ENCODE data around the gene HS6ST2. TPM values are rescaled to one million over a fixed set of nuclear protein-coding genes. Genes with fewer than 3 reads are reported as not detected.

HS6ST2 gene
- total RNA-seq, 1 donor: under 0.01 TPM

- no peak overlapping the region for H3K4me3 ChIP-seq (ENCODE audit: low read depth, low read length)
- DNase-seq (ENCODE audit: low read depth): no peak
- no peak for TF ChIP-seq CTCF (IDR thresholded peaks at IDR 0.05; ENCODE audit: insufficient read depth, low read length)
These were observed 364.3 kb downstream of the HS6ST2 start for GRCh38 chrX:132594129-132594528.

- TF ChIP-seq CTCF (IDR thresholded peaks at IDR 0.05; ENCODE audit: insufficient read depth, low read length): peak; percentile 35
- peak; percentile 6 for DNase-seq (ENCODE audit: low read depth)
- no peak overlapping the region for H3K4me3 ChIP-seq (ENCODE audit: low read depth, low read length)
These were observed 365.5 kb downstream of the HS6ST2 start for GRCh38 chrX:132592880-132593279.

- no peak overlapping the region for H3K4me3 ChIP-seq (ENCODE audit: low read depth, low read length)
- DNase-seq (ENCODE audit: low read depth): no peak
- no peak for TF ChIP-seq CTCF (IDR thresholded peaks at IDR 0.05; ENCODE audit: insufficient read depth, low read length)
These were observed 366.6 kb downstream of the HS6ST2 start for GRCh38 chrX:132591719-132592275.

GRCh38 chrX:132590350-132591026, 367.9 kb downstream of the HS6ST2 start:
- TF ChIP-seq CTCF (IDR thresholded peaks at IDR 0.05; ENCODE audit: insufficient read depth, low read length): no peak
- no peak for DNase-seq (ENCODE audit: low read depth)
- no peak overlapping the region for H3K4me3 ChIP-seq (ENCODE audit: low read depth, low read length)

GRCh38 chrX:132584936-132585335, 373.5 kb downstream of the HS6ST2 start:
- DNase-seq (ENCODE audit: low read depth): no peak
- no peak for TF ChIP-seq CTCF (IDR thresholded peaks at IDR 0.05; ENCODE audit: insufficient read depth, low read length)
- no peak overlapping the region for H3K4me3 ChIP-seq (ENCODE audit: low read depth, low read length)

GRCh38 chrX:132576939-132577338, 381.5 kb downstream of the HS6ST2 start:
- no peak for TF ChIP-seq CTCF (IDR thresholded peaks at IDR 0.05; ENCODE audit: insufficient read depth, low read length)
- H3K4me3 ChIP-seq (ENCODE audit: low read depth, low read length): no peak overlapping the region
- DNase-seq (ENCODE audit: low read depth): no peak

Small RNA genes lying within 50 kb of the gene (small RNA-seq; reads per million reads assigned to genes)
- gene RNU6-98P (0.45 reads per million), gene Z82205.1 (not detected)

Other genes with a start within 250 kb of the HS6ST2 start
- gene USP26, start 138.5 kb upstream of the HS6ST2 start, total RNA-seq (ENCODE audit: low replicate concordance): not detected in 2 replicates

Measured in fibroblast of the aortic adventitia (primary cell).